NK-92 (cell line): ENCODE data around the gene JMJD8.

Experiments used
- DNase-seq: peaks from one replicate; lab custom pipeline; 2025; ENCODE audit not compliant: unreplicated experiment; lab: John Stamatoyannopoulos, UW

JMJD8 gene

DNA sequence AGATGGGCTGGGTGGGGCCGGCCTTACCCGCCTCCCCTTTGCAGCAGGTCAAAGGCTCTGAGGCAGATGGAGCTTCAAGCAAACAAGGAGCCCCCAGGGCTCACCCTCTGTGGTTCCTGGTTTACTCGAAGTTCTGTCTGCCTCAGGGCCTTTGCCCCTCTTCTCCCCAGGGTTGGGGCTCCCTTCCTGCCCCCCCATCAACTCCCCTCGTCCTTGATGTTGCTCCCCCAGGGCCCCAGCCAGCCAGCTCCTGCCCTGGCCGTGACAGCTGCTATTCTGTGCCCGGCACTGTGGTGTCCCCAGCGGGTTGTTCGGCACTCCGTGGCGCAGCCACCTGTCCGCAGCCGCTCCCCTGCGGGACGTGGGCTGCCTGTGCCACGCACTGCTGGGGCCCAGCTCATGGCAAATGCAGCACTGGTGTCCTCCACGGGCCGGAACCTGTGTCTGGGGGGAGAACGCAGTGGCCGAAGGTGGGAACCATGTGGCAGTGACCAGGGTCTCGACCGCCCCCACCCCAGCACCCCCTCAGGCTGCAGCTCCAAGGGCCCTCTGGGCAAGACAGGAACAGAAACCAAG lies 26.5 kb upstream of the JMJD8 start:
- DNase-seq, result no peak

DNA sequence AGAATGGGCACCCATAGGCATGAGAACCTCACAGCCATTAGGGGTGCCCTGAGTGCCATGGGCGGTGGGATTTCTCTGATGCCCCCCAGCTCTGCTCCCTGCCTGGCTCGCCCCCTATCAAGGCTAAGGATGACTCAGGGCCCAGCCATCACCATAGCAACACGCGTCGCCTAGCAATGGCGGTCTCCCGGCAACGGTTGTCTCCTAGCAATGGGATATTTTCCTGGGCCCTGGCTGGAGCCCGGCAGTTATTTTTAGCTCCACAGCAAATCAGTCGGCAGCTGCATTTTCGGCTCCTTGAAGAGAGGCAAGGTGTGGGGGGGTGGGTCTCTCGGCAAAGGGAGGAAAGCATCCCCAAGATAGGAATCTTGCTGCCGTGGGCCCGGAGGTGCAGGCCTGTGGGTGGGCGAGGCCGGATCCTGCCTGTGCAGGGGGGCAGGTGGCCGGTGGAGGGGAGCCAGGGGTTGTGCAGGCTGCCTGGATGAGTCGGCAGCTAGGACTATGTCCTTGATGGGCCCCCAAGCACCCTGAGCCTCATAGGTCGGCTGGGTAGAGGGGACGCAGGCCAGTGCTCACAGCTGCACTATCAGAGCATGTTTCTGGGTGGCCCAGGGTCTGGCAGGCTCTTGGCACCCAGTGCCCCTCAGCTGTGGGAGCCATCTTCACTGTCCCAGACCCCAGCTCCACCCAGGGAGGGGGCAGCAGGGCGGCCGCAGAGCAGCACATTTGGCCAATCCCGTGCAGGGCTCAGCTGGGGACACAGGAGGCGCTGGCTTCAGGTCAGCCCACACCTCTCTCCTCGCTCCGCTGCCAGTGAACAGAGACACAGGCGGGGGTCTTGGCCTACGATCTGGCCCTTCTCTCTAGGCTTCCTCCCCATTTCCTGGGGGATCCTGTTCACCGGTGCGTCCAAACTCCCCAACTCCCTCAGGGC lies 25.7 kb upstream of the JMJD8 start:
- DNase-seq, result no peak

DNA sequence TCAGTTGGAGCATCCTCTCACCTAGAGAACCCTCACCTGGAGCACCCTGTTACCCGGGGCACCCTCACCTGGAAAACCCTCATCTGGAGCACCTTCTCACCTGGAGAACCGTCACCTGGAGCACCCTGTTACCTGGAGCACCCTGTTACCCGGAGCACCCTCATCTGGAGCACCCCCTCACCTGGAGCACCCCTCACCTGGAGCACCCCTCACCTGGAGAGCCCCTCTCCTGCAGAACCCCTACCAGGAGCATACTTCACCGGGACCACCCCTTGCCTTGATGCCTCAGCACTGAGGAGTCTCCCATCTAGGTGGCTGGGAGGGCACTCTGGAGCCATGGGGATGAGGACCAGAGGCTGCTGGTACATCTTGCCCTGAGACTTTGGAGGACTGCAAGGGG lies 24.8 kb upstream of the JMJD8 start:
- no peak for DNase-seq

DNA sequence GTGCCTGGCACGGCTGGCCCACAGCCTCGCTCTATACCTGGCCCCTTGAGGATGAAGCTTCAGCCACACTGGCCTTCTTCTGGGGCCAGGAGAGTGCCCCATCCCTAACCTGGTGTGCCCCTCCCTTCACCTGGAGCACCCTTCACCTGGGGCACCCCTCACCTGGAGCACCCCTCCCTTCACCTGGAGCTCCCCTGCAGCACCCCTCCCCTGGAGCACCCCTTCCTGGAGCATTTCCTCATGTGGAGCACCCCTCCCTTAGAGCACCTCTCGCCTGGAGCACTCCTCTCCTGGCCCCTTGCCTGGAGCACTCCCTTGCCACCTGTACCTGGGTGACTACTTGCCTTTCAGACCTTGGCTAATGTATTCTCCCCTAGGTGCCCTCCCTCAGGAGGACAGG lies 23.9 kb upstream of the JMJD8 start:
- no peak for DNase-seq

DNA sequence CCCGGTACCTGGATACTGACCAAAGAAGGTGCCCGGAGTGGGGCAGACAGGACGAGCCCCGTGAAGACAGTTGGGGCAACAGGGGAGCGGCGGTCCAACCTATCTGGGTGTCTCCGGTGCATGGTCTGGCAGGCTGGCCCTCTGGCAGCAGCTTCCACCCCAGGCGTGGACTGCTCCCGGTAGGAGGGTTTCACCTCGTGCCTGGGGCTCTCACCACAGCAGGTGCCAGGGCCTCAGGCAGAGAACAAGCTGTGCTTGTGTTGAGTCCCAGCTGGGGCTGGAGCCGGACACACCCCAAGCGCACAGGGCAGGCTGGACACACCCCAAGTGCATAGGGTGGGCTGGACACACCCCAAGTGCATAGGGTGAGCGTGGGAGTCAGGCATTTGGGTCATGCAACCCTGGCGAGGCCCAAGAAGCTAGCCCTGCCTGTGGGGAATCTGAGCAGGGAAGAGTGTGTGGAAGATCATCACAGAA lies 23.0 kb upstream of the JMJD8 start:
- no peak for DNase-seq

DNA sequence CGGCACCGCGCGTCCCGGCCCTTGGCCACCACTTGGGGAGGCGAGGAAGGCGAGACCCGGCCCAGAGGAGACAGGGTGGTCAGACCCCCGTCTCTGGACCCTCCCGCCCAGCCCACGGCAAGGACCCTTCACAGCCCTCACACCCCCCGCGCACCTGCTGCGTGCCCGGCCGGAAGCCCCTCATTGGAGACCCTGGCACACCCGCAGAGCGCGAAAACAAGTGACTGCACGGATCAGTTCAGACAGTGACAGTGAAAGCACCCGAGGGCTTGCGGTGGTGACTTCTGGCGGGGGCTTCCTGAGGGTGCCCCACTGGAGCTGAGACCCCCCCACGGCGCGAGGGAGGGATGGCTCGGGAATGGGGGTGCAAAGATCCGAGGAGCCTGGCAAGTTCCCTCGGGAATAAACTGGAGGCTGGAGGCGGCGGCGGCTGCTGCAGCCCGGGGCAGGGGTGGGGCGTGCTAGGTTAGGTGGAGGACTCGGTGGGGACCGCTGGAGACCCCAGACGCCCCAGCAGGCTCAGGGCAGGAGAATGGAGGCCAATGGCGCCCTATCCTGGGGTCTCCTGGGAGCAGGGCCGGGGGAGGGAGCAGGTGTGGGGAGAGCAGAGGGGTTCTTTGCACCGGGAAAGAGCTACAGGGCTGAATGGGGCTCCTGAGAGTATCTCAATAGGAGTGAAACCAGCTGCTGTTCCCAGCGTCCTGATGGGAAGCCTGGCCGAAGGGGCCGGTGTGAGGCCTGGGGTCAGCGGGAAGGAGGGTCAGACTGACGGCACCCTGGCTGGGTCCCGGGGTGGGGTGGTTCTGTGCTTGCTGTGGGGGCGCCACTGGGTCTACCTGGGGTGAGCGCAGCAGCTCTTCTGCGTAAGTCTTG lies 22.3 kb upstream of the JMJD8 start:
- no peak for DNase-seq

DNA sequence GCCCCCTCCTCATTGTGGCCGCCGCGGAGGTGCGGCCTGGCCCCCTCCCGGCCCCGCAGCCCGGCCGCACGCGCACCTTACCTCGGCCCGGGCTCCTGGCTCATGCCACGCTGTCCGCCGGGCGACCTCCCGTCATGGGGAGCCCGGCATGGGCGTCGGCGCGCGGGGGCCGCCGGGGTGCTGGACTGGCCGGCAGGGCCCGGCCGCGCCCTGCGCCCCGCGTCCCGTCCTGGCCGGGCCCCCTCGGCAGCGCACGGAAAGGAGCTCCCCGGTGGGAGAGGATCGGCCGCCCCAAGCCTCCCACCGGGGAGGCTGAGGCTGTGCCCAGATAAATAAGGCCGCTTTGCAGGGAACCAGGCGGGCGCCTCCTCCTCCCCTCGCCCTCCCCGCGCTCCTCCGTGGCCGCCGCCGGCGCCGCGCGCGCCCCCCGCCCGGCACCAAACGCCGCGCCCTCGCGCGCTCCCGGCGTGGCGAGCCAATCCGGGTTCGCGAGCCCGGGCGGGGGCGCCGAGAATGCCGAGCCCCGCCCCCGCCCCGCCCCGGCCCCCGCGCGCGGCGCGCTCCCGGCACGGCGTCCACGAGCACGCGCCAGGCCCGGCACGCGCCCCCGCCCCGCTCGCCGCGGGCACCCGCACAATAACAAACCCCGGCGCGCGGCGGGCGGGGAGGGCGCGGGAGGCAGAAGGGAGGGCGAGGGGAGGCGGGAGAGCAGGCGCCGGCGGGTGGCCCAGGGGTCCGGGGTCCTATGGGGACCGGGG lies 21.5 kb upstream of the JMJD8 start, which contains the start of gene FBXL16:
TSS of gene FBXL16 (minus strand) at position 371 of the 758 bp plus-strand sequence. CDS start 8,396 bp downstream, outside the sequence.
- no peak for DNase-seq

DNA sequence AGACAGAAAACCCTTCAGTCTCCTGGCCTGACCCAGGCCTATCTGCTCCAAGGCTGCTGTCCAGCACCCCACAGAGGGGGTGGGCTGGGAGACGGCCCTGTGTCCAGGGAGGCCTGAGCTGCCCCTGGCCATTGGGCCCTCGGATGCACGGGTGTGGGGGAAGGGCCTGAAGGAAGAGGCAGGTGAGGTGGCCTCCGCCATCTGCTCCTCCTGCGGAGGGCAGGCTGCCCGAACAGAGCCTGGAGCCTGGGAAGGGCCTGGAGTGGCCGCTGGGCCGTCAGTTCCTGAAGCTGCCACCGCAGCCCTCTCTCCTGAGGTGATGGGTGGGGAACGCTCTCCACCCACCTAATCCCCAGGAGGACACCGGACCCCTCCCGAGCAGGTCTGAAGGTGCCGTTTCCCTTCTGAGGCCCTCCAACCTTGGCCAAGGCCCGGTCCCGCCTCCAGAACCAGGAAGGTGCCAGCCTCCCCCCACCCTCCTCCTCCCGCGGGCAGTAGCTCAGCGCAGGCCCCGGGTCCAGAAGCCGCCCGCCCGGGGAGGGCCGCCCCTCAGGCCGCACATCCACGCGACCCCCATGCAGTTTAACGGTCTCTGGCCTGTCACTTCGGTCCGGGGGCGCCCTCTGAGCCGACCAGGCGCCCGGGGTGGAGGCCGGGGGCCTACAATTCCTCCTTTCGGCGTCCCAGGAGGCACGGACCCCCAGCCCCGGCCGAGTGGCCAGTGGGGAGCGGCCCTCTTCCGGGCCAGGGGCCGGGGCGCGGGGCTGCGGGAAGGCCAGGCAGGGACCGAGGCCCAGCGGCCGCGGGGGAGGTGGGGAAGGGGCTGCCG lies 20.6 kb upstream of the JMJD8 start:
- DNase-seq, result no peak

DNA sequence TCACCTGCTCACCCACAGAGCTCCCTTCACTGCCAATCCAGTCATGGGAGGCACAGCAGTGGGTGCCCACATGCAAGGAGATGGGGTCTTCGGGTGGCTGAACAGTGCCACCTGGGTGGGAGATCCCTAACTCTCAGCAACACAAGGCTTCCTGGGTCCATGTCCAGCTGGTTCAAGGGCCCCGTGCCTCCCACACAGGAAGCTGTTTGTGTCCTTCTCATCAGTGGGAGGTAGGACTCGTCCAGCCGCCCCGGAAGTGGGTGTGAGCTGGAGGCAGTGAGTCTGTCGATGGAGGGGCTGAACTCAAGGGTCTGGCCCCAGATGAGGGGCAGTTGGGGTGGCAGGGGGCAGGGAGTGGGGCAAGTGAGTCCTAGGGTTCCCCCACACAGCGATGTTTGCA lies 19.9 kb upstream of the JMJD8 start:
- DNase-seq, result no peak

DNA sequence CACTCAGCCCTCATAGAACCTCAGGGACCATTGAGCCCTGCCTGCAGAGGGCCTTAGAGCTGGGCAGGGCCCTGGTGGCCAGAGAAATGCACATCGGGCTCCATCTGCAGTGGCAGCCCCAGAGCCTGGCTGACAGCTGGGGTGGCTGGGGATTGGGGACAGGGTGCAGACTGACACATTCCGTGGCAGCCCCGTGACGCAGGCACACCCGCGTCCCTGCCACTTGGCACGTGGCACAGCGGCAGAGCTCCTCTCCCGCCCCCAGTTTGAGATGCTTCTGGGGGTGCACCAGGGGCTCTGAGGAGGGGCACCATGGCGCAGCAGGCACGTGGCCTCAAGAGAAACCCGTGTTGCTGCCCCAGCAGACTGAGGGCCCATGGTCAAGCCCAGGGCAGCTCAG lies 19.3 kb upstream of the JMJD8 start:
- no peak for DNase-seq

DNA sequence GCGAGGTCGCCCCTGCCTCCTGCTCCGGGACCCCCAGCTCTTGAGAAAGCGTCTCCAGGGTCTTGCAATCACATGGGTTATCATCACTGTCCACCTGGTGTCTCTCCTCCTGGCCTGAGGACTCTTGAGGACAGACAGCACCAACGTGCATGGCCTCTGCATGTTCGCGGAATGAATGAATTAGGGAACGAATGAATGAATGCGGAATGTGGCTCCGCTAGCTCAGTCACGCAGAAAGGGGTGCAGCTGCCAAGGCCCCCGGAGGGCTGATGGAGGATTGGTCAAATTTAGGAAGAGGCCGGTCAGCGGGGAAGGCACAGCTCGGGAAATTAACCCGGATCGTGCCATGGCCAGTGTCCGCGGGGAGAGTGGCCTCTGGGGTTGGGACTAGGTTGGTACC lies 18.2 kb upstream of the JMJD8 start:
- no peak for DNase-seq

DNA sequence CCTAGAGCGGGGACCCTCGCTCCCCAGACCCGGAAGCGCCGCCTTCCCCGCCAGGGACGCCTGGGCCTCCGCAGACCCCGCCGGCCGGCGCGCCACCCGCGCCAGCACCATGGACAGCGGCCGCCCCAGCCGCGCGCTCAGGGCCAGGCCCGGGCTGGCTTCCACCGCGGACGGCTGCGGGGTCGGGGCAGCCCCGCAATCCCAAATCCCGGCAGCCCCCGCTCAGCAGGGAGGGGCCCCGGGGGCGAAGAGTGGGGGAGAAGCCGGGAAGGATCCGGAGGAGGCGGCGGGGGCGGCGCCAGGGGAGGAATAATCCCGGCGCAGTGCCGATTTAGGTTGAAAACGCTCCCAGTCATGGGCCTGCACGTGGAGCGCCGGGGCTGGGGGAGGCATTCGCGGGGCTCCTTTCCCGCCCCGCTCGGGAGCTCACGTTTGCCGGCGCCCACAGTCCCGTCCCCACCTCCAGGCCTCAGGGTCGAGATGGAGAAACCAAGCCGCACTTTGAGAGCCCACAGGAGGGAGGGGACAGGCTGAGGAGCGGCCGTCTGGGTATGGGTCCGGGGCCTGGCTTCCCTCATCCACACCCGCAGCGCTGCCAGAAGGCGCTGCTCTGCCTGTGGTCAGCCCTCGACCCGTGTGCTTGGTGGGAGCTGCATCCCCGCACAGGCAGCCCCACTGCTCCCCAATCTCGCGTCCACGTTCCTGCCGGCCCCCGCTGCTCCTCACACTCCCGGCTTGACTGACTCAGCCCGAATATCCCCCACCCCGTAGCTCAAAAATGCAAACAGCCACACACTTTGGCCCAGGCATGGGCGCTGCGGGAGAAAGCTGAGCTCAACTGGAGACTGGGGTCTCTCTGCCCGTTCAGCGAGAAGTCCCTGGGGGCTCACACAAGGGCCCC lies 16.8 kb upstream of the JMJD8 start:
- no peak for DNase-seq

DNA sequence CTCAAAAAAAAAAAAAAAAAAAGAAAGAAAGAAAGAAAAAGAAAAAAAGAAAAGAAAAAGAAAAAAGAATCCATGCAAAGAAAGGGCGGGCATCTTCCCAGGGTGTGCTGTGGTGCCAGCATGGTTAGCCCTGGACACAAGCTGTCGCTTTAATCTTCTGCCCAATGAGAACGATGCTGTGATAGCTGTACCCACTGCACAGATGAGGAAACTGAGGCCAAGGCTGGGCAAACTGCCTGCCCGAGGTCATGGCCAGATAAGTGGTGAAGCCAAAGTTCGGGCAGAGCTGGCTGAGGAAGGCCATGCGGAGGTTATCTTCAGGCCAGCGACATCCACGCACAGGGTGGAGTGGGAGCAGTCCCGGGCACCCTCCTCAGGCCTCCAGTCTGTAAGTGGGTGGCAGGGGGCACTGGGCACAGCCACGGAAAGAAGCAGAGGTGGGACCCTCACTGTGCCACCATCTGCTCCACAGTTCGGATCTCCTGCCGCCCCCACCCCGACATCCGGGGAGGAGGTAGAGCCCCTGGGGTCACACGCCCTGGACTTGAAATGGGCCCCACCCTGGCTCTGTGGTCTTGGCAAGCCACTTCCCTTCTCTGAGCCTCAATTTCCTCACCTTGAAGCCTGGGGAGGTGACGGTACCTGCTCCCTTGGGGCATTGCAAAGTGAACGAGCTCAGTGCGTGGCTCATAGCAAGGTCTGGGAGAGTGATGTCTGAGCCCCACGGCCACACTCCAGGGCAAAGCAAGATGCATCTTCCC lies 15.0 kb upstream of the JMJD8 start:
- no peak for DNase-seq

DNA sequence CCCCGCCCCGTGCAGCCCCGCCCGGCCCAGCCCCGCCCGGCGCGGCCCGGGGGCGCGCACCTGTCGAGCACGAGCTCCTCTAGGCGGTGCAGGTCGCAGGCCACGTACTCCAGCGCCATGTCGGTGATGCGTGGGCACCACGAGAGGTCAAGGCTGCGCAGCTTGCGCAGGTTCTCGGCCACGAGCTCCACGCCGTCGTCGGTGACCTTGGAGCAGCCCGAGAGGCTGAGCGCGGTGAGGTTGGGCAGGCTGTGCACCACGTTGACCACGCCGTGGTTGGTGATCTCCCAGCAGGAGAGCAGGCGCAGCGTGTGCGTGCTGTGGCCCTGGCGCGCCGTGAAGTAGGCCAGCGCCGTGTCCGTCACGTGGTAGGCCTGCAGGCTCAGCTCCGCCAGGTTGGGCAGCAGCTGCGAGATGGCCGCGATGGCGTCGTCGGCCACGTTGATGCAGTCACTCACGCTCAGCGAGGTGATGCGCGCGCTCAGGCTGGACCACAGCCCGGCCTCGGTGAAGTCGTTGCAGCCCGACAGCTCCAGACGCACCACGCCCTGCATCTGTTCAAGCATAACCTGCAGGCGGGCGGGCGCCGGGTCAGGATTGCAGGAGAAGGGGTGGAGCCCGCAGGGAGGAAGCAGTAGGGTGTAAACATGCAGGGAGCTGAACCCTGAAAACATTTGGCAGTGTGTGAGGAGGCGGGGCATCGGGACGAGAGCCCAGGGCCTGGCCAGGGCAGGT lies 11.4 kb upstream of the JMJD8 start:
- DNase-seq, result no peak

DNA sequence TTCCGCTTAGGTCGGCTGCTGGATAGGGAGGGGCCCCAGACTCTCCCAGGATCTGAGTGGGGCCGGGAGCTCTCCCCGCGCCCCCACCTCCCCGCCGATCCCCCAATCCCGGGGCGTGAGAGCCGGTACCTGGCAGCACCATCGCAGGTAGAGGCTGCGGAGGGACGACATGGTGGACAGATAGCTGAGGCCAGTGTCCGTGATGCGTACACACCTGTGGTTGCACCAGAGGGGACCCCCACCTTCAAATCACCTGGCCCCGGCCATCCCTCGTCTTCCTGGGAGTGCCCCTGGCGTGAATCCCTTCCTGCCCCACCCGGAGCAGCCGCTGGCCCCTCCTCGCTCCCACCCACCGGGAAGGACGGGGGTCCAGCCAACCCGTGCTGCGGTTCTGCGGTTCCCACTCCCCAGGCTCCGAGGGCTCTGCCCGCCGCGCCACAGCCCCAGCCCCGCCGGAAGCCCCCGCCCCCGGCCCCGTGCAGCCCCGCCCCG lies 10.8 kb upstream of the JMJD8 start:
- no peak for DNase-seq

DNA sequence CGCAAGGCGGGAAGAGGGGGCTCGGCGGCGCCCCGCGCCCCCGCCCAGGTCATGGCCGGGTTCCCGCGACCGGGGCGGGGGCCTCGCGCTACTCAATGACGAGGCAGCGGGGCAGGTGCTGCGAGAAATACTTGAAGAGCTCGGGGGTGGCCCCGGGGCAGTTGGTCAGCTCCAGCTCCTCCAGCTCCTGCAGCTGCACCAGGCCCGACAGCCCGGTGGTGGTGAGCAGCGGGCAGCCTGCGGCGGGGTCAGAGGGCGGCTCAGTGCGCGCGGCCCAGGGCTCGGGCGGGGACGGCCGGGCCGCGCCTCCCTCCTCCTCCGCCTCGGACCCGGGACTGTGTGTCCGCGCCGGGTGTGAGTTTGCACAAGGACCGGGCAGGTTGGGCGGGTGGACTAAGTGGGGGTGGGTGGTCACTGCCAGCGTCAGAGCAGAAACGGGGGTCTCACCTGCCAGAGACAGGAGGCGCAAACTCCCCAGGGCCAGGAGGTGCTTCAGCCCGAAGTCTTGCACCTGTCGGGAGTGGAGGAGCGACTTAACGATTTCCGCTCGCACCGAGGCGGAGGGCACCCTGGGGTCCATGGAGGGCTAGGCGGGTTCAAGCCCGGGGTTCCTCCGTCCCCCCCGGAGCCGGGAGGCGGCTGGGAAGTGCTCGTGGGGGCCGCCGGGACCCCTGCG lies 10.2 kb upstream of the JMJD8 start:
- DNase-seq, result no peak

DNA sequence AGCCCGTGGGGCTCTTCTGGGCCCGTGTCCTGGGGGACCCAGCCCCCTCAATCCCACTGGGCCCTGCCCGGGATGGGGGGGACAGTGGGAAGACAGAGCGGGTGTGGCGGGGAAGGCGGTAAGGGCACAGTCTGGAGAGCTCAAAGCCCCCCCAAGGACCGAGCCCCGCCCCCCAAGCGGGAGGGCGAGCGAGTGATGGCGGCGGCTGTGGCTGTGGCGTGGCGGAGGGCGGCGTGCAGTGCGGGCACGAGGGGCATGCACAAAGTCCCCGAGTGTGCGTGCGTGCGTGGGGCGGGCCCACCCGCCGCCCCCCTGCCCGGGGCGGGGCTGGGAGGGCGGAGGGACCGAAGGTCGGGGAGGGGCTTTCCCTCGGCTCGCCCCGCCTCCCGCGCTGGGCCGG lies 9.6 kb upstream of the JMJD8 start:
- DNase-seq, result no peak
